HCT116 (cell line): ENCODE data around the gene LY6G5B. TPM values are rescaled to one million over a fixed set of nuclear protein-coding genes. Genes with fewer than 3 reads are reported as not detected.

Experiments used
- ATAC-seq: fragments of 200-7000 bp; cut with Tn5 transposase; 2 replicates; pipeline ENCODE4 v1.9.1; 2020; ENCODE audit warnings: mild to moderate bottlenecking, moderate library complexity
- BruUV-seq: library from RNA; stranded (reverse); fragments of 400-500 nt; replicated peaks from 2 replicates; lab custom pipeline; 2021; lab: Mats Ljungman, UMichigan
- CTCF ChIA-PET: fragments of 300-600 bp; sonication (Branson Sonifier 250); formaldehyde crosslinking; loops from one replicate; lab custom pipeline; 2021; ENCODE audit warnings: antibody characterized with exemption; lab: Charles Lee
- POLR2A ChIA-PET: fragments of 300-600, 350-600 bp; sonication (Branson Sonifier 250); formaldehyde crosslinking; loops from one replicate; lab custom pipeline; 2021; ENCODE audit warnings: antibody characterized with exemption; lab: Charles Lee
- RAD21 ChIA-PET, 2 experiments: fragments of 300-600 bp; sonication (Branson Sonifier 250); formaldehyde crosslinking; loops; one replicate each; lab custom pipeline; 2023; ENCODE audit warnings: low total read pairs in 2 of 2; ENCODE audit not compliant: uncharacterized antibody in 2 of 2, unreplicated experiment in 2 of 2, low non-redundant PET in 1 of 2; lab: Charles Lee
- DNase-seq: peaks from one replicate; pipeline ENCODE4 v3.0.0-alpha.2; 2010; ENCODE audit warnings: low read depth, low spot score
- H2AFZ ChIP-seq: fragments of 200-600 bp; shearing (Covaris generic), sonication (generic); 2 replicates; pipeline ENCODE4 v1.6.1; 2017; ENCODE audit warnings: low read depth, mixed run types, mixed read lengths, antibody characterized with exemption, low read length; ENCODE audit not compliant: poor library complexity, severe bottlenecking
- H3K27ac ChIP-seq: 2 replicates; pipeline ENCODE4 v1.5.1; 2012; ENCODE audit warnings: low read depth, low read length
- H3K27me3 ChIP-seq: fragments of 200-600 bp; sonication (generic); 2 replicates; pipeline ENCODE4 v1.6.1; 2016; ENCODE audit warnings: mixed run types, low read length, mixed read lengths; ENCODE audit not compliant: insufficient read depth
- H3K36me3 ChIP-seq, 2 experiments: fragments of 200-500 bp in 1 of 2; fragments of 200-600 bp in 1 of 2; sonication (Bioruptor generic) in 1 of 2; sonication (generic) in 1 of 2; 2 replicates each; pipeline versions ENCODE4 v1.5.1 to v1.6.1; 2014 to 2016; ENCODE audit warnings: low read length in 2 of 2, inconsistent platforms in 1 of 2, mixed read lengths in 1 of 2, mixed run types in 1 of 2; ENCODE audit not compliant: insufficient read depth in 2 of 2, control insufficient read depth in 1 of 2
- H3K4me1 ChIP-seq, 2 experiments: fragments of 200-600 bp in 1 of 2; sonication (generic) in 1 of 2; 2 replicates each; pipeline versions ENCODE4 v1.5.1 to v1.6.1; 2012 to 2017; ENCODE audit warnings: low read length in 2 of 2, inconsistent platforms in 1 of 2, mild to moderate bottlenecking in 1 of 2, mixed read lengths in 1 of 2, mixed run types in 1 of 2, moderate library complexity in 1 of 2; ENCODE audit not compliant: insufficient read depth in 2 of 2, control insufficient read depth in 1 of 2
- H3K4me2 ChIP-seq: fragments of 200-600 bp; sonication (generic); 2 replicates; pipeline ENCODE4 v1.6.1; 2017; ENCODE audit warnings: mixed run types, low read length, mixed read lengths
- H3K4me3 ChIP-seq, 2 experiments: fragments of 200-600 bp in 1 of 2; sonication (generic) in 1 of 2; replicated peaks in 1 of 2; 2 replicates each; pipeline ENCODE4 v1.5.1; 2011 to 2016; ENCODE audit warnings: low read length in 2 of 2, control low read depth in 1 of 2, low read depth in 1 of 2, mild to moderate bottlenecking in 1 of 2, mixed read lengths in 1 of 2, mixed run types in 1 of 2
- H3K79me2 ChIP-seq: fragments of 200-600 bp; sonication (generic); 2 replicates; pipeline ENCODE4 v1.6.1; 2017; ENCODE audit warnings: mild to moderate bottlenecking, mixed run types, low read length, moderate library complexity, mixed read lengths; ENCODE audit not compliant: insufficient read depth
- H3K9ac ChIP-seq: fragments of 200-600 bp; sonication (generic); 2 replicates; pipeline ENCODE4 v1.6.1; 2016; ENCODE audit warnings: low read length, mixed read lengths
- H3K9me2 ChIP-seq: fragments of 200-600 bp; sonication (generic), shearing (Covaris generic); 2 replicates; pipeline ENCODE4 v1.6.1; 2017; ENCODE audit warnings: mixed run types, mild to moderate bottlenecking, moderate library complexity; ENCODE audit not compliant: insufficient read depth
- H3K9me3 ChIP-seq, 2 experiments: fragments of 200-500 bp in 1 of 2; fragments of 200-600 bp in 1 of 2; sonication (Bioruptor generic) in 1 of 2; sonication (generic) in 1 of 2; 2 replicates each; pipeline ENCODE4 v1.6.1; 2014 to 2017; ENCODE audit warnings: low read length in 2 of 2, mixed read lengths in 2 of 2, inconsistent platforms in 1 of 2, low read depth in 1 of 2, mild to moderate bottlenecking in 1 of 2, mixed run types in 1 of 2, moderate library complexity in 1 of 2; ENCODE audit not compliant: control insufficient read depth in 1 of 2, insufficient read depth in 1 of 2
- H4K20me1 ChIP-seq: fragments of 200-600 bp; sonication (generic), shearing (Covaris generic); 2 replicates; pipeline ENCODE4 v1.6.1; 2017; ENCODE audit warnings: mixed run types, mild to moderate bottlenecking, moderate library complexity; ENCODE audit not compliant: insufficient read depth
- CBX3 ChIP-seq: IDR thresholded peaks from 2 replicates; pipeline ENCODE4 v1.6.1; 2012; ENCODE audit warnings: low read depth
- CEBPB ChIP-seq: IDR thresholded peaks from 2 replicates; pipeline ENCODE4 v1.6.1; 2012; ENCODE audit warnings: low read depth
- EGR1 ChIP-seq: IDR thresholded peaks from 2 replicates; pipeline ENCODE4 v1.6.1; 2012; ENCODE audit warnings: low read depth
- ELF1 ChIP-seq: IDR thresholded peaks from 2 replicates; pipeline ENCODE4 v1.6.1; 2012; ENCODE audit warnings: low read depth, borderline replicate concordance
- EZH2 ChIP-seq: fragments of 200-600 bp; sonication (generic); IDR thresholded peaks from 2 replicates; pipeline ENCODE4 v1.6.1; 2017; ENCODE audit warnings: antibody characterized with exemption, mixed run types
- JUND ChIP-seq: IDR thresholded peaks from 2 replicates; pipeline ENCODE4 v1.6.1; 2012
- POLR2A ChIP-seq: IDR thresholded peaks from 2 replicates; pipeline ENCODE4 v1.7.0; 2011; ENCODE audit warnings: borderline replicate concordance; ENCODE audit not compliant: insufficient read depth, insufficient read length; ENCODE audit errors: extremely low read depth
- POLR2AphosphoS5 ChIP-seq: IDR thresholded peaks from 2 replicates; pipeline ENCODE4 v1.6.1; 2011; ENCODE audit warnings: mild to moderate bottlenecking, low read depth, low read length, moderate library complexity
- RAD21 ChIP-seq: IDR thresholded peaks from 2 replicates; pipeline ENCODE4 v1.6.1; 2012; ENCODE audit warnings: low read depth, mild to moderate bottlenecking
- REST ChIP-seq: IDR thresholded peaks from 2 replicates; pipeline ENCODE4 v1.6.1; 2012; ENCODE audit warnings: low read depth
- SIN3A ChIP-seq: IDR thresholded peaks from 2 replicates; pipeline ENCODE4 v1.6.1; 2012; ENCODE audit warnings: low read depth
- SP1 ChIP-seq: IDR thresholded peaks from 2 replicates; pipeline ENCODE4 v1.6.1; 2012; ENCODE audit warnings: low read depth
- SRF ChIP-seq: IDR thresholded peaks from 2 replicates; pipeline ENCODE4 v1.6.1; 2012; ENCODE audit warnings: low read depth
- YY1 ChIP-seq: IDR thresholded peaks from 2 replicates; pipeline ENCODE4 v1.6.1; 2011; ENCODE audit warnings: low read length, low read depth, moderate library complexity, mild to moderate bottlenecking; ENCODE audit not compliant: insufficient replicate concordance; ENCODE audit errors: extremely low read depth
- ZBTB33 ChIP-seq: IDR thresholded peaks from 2 replicates; pipeline ENCODE4 v1.6.1; 2011; ENCODE audit warnings: mild to moderate bottlenecking, low read length, moderate library complexity; ENCODE audit not compliant: insufficient replicate concordance; ENCODE audit errors: extremely low read depth
- ZFX ChIP-seq: fragments of 450-650 bp; IDR thresholded peaks from 2 replicates; pipeline ENCODE4 v1.6.1; 2017
- ZNF274 ChIP-seq: fragments of 200-500 bp; sonication (Bioruptor generic); IDR thresholded peaks from 2 replicates; pipeline ENCODE4 v1.6.1; 2014; ENCODE audit warnings: mild to moderate bottlenecking, low read depth, low read length, inconsistent platforms
- intact Hi-C: fragments of 100-400 bp; cut with micrococcal nuclease; formaldehyde crosslinking; loops from 2 replicates; pipeline ENCODE4 v1.10.0; 2022
- total RNA-seq: library from RNA; stranded (reverse); gene quantifications from one replicate; pipeline ENCODE4 v1.2.1, GENCODE V29; 2021; ENCODE audit not compliant: unreplicated experiment
- TF ChIP-seq, protein P1 (sequence below): IDR thresholded peaks from 2 replicates; pipeline ENCODE4 v1.6.1; 2012
- TF ChIP-seq, protein P2 (sequence below), 3 experiments: fragments of 200-600 bp in 1 of 3; sonication (generic) in 1 of 3; IDR thresholded peaks in 2 of 3; conservative IDR thresholded peaks in 1 of 3; 2 replicates each; pipeline ENCODE4 v1.5.1; 2012 to 2017; ENCODE audit warnings: low read depth in 2 of 3, low read length in 2 of 3, antibody characterized with exemption in 1 of 3, borderline replicate concordance in 1 of 3, control low read depth in 1 of 3, mild to moderate bottlenecking in 1 of 3, mixed read lengths in 1 of 3, mixed run types in 1 of 3, moderate library complexity in 1 of 3; ENCODE audit not compliant: insufficient read depth in 1 of 3
- TF ChIP-seq, protein P3 (sequence below): IDR thresholded peaks from 2 replicates; pipeline ENCODE4 v1.6.1; 2012

LY6G5B gene
- total RNA-seq, 1 experiment from 2014 or later: 15.4 TPM

DNA sequence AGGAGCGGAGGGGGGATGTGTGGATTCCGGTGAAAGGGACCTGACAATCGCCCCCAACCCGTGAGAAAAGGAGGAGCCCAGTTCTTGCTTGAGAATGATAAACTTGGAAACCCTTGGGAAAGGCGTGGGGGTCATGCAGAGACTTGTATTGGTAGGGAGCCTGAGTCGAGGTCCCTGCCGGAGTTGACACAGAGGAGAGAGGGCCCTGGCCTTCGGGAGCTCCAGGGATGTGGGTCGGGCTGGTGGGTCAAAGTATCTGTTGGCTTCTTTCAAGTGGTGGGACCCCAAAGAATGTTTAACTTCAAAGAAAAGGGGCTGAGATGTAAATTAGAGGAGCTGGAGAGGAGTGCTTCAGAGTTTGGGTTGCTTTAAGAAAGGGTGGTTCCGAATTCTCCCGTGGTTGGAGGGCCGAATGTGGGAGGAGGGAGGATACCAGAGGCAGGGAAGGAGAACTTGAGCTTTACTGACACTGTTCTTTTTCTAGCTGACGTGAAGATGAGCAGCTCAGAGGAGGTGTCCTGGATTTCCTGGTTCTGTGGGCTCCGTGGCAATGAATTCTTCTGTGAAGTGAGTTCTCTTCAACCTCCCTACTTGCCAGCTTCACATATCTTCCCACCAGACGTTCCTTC lies 3.3 kb upstream of the LY6G5B start:
- intact Hi-C loops: loop anchor here (5.0 kb wide), 2 partner anchors 71 to 231 kb away; partner anchors contain the start of genes CLIC1 and EHMT2
- Histone ChIP-seq H3K27ac (peak overlapping the region; percentile 90), H3K4me2 (peak overlapping the region; percentile 83), H3K4me3 (peak overlapping the region; percentile 97 to 99), H3K9me3 (no peaks in the 10 kb centered on the region), H4K20me1 (no peaks in the 10 kb centered on the region), H3K27me3 (no peaks in the 10 kb centered on the region), H3K9me2 (no peaks in the 10 kb centered on the region), H2AFZ (no peak overlapping the region), H3K36me3 (peaks cover 35 to 58% of the 10 kb centered on the region in 2 experiments), H3K4me1 (peaks cover 9 to 26% of the 10 kb centered on the region in 2 experiments; a peak in 3 of 4 replicates), H3K79me2 (peaks cover 58% of the 10 kb centered on the region), H3K9ac (peak overlapping the region; percentile 90)
- CTCF ChIA-PET: no interaction called here
- POLR2A ChIA-PET: no interaction called here
- BruUV-seq: TSS peak; percentile 42
- DNase-seq (no peak), ATAC-seq (no peak)
- no peak for TF ChIP-seq ZFX
- TF ChIP-seq RAD21: no peak
- TF ChIP-seq ZBTB33: no peak
- no peak for TF ChIP-seq YY1
- no peak for TF ChIP-seq JUND
- TF ChIP-seq, protein P1, sequence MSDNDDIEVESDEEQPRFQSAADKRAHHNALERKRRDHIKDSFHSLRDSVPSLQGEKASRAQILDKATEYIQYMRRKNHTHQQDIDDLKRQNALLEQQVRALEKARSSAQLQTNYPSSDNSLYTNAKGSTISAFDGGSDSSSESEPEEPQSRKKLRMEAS: no peak
- TF ChIP-seq EGR1: no peak
- TF ChIP-seq, protein P2, sequence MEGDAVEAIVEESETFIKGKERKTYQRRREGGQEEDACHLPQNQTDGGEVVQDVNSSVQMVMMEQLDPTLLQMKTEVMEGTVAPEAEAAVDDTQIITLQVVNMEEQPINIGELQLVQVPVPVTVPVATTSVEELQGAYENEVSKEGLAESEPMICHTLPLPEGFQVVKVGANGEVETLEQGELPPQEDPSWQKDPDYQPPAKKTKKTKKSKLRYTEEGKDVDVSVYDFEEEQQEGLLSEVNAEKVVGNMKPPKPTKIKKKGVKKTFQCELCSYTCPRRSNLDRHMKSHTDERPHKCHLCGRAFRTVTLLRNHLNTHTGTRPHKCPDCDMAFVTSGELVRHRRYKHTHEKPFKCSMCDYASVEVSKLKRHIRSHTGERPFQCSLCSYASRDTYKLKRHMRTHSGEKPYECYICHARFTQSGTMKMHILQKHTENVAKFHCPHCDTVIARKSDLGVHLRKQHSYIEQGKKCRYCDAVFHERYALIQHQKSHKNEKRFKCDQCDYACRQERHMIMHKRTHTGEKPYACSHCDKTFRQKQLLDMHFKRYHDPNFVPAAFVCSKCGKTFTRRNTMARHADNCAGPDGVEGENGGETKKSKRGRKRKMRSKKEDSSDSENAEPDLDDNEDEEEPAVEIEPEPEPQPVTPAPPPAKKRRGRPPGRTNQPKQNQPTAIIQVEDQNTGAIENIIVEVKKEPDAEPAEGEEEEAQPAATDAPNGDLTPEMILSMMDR (IDR thresholded peaks at IDR 0.05 in 2 of 3, conservative IDR thresholded peaks at IDR 0.05 in 1 of 3; ENCODE audit: borderline replicate concordance in 1 of 3, insufficient read depth in 1 of 3, low read depth in 2 of 3, low read length in 2 of 3): no peak
- TF ChIP-seq ELF1: no peak
- TF ChIP-seq SIN3A: no peak
- no peak for TF ChIP-seq REST
- TF ChIP-seq CEBPB: no peak
- TF ChIP-seq SP1: no peak
- no peak for TF ChIP-seq EZH2
- no peak for TF ChIP-seq SRF
- no peak for TF ChIP-seq ZNF274
- no peak for TF ChIP-seq POLR2AphosphoS5
- TF ChIP-seq, protein P3, sequence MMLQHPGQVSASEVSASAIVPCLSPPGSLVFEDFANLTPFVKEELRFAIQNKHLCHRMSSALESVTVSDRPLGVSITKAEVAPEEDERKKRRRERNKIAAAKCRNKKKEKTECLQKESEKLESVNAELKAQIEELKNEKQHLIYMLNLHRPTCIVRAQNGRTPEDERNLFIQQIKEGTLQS: no peak
- no peak for TF ChIP-seq CBX3
- TF ChIP-seq POLR2A: no peak
- RAD21 ChIA-PET: no interaction called here
